C4-2B (cell line): ENCODE measurements around the gene CNTNAP5.
A peak's percentile ranks its signal among the peaks of the same experiment; 100 is the strongest.

ENCODE experiments used
- ZFX ChIP-seq: fragments of 450-650 bp; IDR thresholded peaks from 2 replicates; pipeline ENCODE4 v1.6.1; 2017
- TF ChIP-seq, protein P1 (sequence below): fragments of 450-650 bp; conservative IDR thresholded peaks from 2 replicates; pipeline ENCODE4 v1.5.1; 2017; ENCODE audit warnings: mild to moderate bottlenecking

DNA sequence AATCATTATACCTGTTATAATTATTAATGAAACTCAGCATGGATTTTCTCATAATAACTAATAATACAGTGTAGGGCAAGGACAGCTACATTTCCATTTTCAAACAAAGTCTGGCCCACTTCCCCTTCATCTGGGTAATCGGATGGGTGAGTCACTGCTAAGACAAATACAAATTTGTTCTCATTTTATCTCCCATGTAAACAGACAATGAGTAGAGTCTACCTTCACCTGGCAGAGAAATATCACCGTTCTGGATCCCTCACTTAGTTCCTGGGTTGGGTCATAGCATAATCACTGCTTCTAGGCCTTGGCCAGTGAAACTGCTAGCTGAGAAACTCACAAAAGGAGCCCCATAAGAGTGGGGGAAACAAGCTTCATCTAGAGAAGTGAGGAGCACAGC, 9.2 kb downstream of the CNTNAP5 start:
- TF ChIP-seq, protein P1, sequence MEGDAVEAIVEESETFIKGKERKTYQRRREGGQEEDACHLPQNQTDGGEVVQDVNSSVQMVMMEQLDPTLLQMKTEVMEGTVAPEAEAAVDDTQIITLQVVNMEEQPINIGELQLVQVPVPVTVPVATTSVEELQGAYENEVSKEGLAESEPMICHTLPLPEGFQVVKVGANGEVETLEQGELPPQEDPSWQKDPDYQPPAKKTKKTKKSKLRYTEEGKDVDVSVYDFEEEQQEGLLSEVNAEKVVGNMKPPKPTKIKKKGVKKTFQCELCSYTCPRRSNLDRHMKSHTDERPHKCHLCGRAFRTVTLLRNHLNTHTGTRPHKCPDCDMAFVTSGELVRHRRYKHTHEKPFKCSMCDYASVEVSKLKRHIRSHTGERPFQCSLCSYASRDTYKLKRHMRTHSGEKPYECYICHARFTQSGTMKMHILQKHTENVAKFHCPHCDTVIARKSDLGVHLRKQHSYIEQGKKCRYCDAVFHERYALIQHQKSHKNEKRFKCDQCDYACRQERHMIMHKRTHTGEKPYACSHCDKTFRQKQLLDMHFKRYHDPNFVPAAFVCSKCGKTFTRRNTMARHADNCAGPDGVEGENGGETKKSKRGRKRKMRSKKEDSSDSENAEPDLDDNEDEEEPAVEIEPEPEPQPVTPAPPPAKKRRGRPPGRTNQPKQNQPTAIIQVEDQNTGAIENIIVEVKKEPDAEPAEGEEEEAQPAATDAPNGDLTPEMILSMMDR, result no peak
- 0 out of 2 replicates have a peak, but pooled peaks have one; percentile 22 for TF ChIP-seq ZFX
